Effector memory CD8-positive, alpha-beta T cell (primary cell): ENCODE measurements around the gene REC8.
A peak's percentile ranks its signal among the peaks of the same experiment; 100 is the strongest.

Experiments
- ATAC-seq: fragments of 150-1000 bp; cut with Tn5 transposase; replicated peaks from 2 replicates; pipeline ENCODE4 v1.10.0; 2021; ENCODE audit warnings: mild to moderate bottlenecking, moderate library complexity
- DNase-seq, 3 experiments: peaks; one replicate each; pipeline ENCODE4 v3.0.0; 2021
- H3K27ac Mint-ChIP-seq, 2 donors: one replicate each; pipeline ENCODE4 v1.8.0; 2022; ENCODE audit warnings: mild to moderate bottlenecking in 2 of 2, mixed read lengths in 2 of 2, moderate library complexity in 2 of 2
- H3K27me3 Mint-ChIP-seq, 2 donors: one replicate each; pipeline ENCODE4 v1.8.0; 2022; ENCODE audit warnings: mixed read lengths in 2 of 2
- H3K36me3 Mint-ChIP-seq: one replicate; pipeline ENCODE4 v1.8.0; 2022; ENCODE audit warnings: mild to moderate bottlenecking, moderate library complexity, mixed read lengths; ENCODE audit not compliant: insufficient read depth
- H3K4me1 Mint-ChIP-seq, 2 donors: one replicate each; pipeline ENCODE4 v1.8.0; 2022; ENCODE audit warnings: low read depth in 2 of 2, mixed read lengths in 2 of 2
- H3K4me3 Mint-ChIP-seq, 2 donors: one replicate each; pipeline ENCODE4 v1.8.0; 2022; ENCODE audit warnings: mild to moderate bottlenecking in 2 of 2, mixed read lengths in 2 of 2, moderate library complexity in 2 of 2
- H3K9me3 Mint-ChIP-seq, 2 donors: one replicate each; pipeline ENCODE4 v1.8.0; 2022; ENCODE audit warnings: mixed read lengths in 2 of 2

The REC8 gene

DNA sequence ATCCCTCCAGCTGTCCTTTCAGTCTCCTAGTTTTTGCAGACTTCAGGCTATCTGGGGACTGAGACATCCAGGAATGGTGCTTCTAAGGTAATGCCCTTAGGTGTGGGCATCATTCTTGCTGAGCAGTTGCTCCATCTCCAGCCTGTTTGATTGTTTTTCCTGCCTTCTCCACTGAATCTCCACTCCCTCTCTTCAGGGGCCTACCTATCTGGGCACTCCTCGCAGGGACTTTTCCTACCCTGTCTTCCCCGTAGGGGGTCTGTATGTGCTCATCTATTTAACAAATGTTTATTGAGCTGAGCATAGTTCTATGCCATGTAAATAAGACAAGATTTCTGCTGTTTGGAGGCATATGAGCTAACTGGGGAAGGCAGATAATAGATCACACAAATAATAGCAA lies 38.9 kb upstream of the REC8 start:
- ATAC-seq (no peak), DNase-seq (no peak)
- Mint-ChIP-seq H3K36me3 (peaks cover 18% of the 10 kb centered on the region), H3K4me1 (peaks cover 16 to 25% of the 10 kb centered on the region in 2 donors), H3K9me3 (no peaks in the 10 kb centered on the region), H3K27me3 (no peaks in the 10 kb centered on the region), H3K4me3 (peak overlapping the region in 1 of 2 donors; percentile 38), H3K27ac (peak overlapping the region in 1 of 2 donors; percentile 76)

DNA sequence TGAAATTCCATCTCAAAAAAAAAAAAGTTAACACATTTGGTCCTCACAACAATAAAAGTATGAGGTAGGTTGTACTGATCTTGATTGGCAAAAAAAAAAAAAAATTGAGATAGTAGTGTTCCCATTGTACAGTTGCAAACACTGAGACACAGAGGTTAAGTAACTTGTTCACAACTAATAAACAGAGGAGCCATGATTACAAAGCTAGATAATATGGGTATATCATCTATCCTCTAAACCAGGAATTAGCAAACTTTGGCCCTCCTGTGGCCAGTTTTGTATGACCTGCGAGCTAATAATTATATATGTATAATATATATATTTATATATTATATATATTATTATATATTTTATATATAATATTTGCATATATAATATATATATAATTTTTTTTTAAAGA lies 38.1 kb upstream of the REC8 start:
- Mint-ChIP-seq H3K27ac (peak overlapping the region in 1 of 2 donors; percentile 76), H3K4me1 (peaks cover 16 to 31% of the 10 kb centered on the region in 2 donors), H3K9me3 (no peaks in the 10 kb centered on the region), H3K36me3 (peaks cover 24% of the 10 kb centered on the region), H3K4me3 (no peak overlapping the region), H3K27me3 (no peaks in the 10 kb centered on the region)
- DNase-seq (no peak), ATAC-seq (no peak)

DNA sequence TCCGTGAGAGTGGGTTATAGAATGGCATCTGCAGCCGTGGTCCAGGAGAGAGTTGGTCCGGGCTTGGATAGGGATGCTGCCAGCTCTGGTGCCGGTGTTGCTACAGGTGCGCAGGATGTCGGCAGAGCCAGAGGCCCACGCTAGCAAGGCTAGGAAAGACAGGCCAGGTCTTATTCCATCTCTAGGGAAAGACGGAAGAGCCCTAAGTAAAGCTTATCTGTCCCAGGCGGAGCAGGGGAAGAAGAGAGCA lies 36.4 kb upstream of the REC8 start:
- ATAC-seq (no peak), DNase-seq (no peak)
- Mint-ChIP-seq H3K36me3 (peaks cover 33% of the 10 kb centered on the region), H3K9me3 (no peaks in the 10 kb centered on the region), H3K4me3 (peak overlapping the region; percentile 84 to 96), H3K4me1 (peaks cover 29 to 42% of the 10 kb centered on the region in 2 donors), H3K27me3 (no peaks in the 10 kb centered on the region), H3K27ac (peak overlapping the region; percentile 87 to 88)

DNA sequence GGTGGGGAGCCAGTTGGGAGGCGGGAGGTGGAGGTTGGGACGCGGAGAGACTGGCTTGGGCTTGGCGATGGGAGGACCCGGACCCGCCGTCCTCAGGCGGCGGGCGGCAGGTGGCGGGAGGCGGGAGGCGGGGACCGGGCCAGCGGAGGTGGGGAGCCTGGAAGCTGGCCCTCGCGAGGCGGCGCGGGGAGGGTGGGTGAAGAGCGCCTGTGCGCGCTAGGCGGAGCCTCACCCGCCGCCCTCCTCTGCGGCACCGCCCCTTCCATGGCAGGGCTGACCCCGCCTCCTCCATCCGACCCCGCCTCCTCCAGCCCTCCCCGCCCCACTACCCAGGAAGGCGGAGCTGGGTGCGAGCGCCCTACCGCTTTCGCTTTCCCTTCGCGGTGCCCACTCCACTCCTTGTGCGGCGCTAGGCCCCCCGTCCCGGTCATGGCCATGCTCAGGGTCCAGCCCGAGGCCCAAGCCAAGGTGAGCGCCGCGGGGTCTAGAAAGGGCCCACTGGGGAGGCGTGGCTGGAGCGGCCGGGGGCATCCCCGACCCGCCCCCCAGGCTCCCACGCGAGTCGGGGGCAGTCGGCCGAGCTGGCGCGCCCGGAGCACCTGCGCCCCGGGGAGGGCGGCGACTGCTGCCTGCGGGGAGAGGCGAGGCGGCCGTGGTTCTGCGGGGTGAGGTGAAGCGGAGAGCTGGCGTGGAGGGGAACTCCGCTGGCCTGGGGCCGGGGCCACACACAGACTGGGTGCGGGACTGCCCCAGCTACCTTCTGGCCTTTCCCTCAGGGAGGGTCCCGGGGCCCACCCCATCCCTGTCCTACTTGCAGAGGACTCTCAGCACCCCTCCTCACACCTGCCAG lies 35.8 kb upstream of the REC8 start, which contains the start of gene PSME1:
TSS of gene PSME1 (plus strand) at position 361 of the 850 bp plus-strand sequence. CDS start at position 430, 69 bp downstream.
- Mint-ChIP-seq H3K4me1 (peaks cover 33 to 47% of the 10 kb centered on the region in 2 donors), H3K9me3 (no peaks in the 10 kb centered on the region), H3K36me3 (peaks cover 37% of the 10 kb centered on the region), H3K27me3 (no peaks in the 10 kb centered on the region), H3K4me3 (peak within 1 kb of the TSS; percentile 84 to 96), H3K27ac (peak within 1 kb of the TSS; percentile 87 to 88)
- peak; percentile 93 to 95 (median 94) for DNase-seq
- peak; percentile 94 for ATAC-seq

DNA sequence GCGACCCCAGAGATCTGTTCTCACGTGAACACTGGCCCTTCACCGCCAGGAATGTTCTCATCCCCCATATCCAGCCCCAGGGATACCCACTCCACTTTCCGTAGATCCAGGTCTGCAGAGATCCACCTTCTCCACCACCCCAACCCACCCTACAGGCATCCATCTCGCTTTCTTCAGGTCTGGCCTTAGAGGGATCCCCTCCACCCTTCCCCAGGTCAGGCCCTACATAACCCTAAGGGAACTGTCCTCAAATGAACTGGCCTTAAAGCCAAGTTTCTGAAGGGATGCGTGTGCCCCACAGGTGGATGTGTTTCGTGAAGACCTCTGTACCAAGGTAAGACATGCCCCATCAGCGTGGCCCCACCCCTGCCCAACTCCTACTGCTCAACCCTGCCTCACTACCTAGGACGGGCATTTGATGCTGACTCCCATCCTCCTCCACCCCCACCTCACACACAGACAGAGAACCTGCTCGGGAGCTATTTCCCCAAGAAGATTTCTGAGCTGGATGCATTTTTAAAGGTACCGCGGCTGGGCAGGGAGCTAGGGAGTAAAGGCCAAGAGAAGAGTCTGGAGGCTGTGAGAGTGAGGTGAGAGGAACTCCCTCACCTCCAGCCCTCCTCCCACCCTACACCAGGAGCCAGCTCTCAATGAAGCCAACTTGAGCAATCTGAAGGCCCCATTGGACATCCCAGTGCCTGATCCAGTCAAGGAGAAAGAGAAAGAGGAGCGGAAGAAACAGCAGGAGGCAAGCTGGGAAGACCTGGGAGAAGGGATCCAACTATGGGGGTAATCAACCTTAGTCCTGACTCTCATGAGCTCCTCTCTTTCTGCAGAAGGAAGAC lies 35.0 kb upstream of the REC8 start:
- peak overlapping the region; percentile 84 to 96 for H3K4me3 Mint-ChIP-seq
- H3K27me3 Mint-ChIP-seq: no peaks in the 10 kb centered on the region
- DNase-seq (no peak), ATAC-seq (no peak)
- H3K4me1 Mint-ChIP-seq: peaks cover 34 to 45% of the 10 kb centered on the region in 2 donors
- H3K27ac Mint-ChIP-seq: peak overlapping the region; percentile 87 to 88
- H3K36me3 Mint-ChIP-seq: peaks cover 44% of the 10 kb centered on the region
- no peaks in the 10 kb centered on the region for H3K9me3 Mint-ChIP-seq

DNA sequence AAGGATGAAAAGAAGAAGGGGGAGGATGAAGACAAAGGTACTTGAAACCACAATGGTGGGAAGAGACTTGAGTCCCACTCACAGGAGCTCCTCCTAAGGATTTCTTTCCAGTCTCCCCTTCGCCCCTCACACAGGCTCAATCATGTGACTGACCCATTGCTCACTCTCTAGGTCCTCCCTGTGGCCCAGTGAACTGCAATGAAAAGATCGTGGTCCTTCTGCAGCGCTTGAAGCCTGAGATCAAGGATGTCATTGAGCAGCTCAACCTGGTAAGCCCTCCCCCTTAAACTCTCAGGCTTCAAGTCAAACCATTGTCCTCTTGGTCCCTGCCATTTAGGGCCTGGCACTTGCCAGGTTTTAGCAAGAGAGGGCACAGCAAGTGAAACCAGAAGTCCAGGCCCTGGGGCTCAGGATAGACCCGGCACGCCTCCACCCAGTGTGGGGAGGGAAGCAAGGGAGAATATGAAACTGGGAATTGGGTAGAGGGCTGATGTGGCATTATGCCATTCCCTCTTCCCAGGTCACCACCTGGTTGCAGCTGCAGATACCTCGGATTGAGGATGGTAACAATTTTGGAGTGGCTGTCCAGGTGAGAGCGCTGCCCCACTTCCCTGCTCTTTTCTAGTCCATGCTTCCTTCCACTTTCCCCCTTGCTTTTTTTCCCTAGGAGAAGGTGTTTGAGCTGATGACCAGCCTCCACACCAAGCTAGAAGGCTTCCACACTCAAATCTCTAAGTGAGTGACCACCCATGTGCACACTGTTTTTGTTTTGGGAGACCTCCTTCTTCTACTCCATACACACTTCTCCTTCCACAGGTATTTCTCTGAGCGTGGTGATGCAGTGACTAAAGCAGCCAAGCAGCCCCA lies 34.1 kb upstream of the REC8 start:
- H3K4me1 Mint-ChIP-seq: peaks cover 36 to 44% of the 10 kb centered on the region in 2 donors
- H3K4me3 Mint-ChIP-seq: peak overlapping the region; percentile 84 to 96
- no peaks in the 10 kb centered on the region for H3K27me3 Mint-ChIP-seq
- no peak for DNase-seq
- H3K27ac Mint-ChIP-seq: peak overlapping the region in 1 of 2 donors; percentile 87
- no peaks in the 10 kb centered on the region for H3K9me3 Mint-ChIP-seq
- H3K36me3 Mint-ChIP-seq: peaks cover 45% of the 10 kb centered on the region
- no peak for ATAC-seq

DNA sequence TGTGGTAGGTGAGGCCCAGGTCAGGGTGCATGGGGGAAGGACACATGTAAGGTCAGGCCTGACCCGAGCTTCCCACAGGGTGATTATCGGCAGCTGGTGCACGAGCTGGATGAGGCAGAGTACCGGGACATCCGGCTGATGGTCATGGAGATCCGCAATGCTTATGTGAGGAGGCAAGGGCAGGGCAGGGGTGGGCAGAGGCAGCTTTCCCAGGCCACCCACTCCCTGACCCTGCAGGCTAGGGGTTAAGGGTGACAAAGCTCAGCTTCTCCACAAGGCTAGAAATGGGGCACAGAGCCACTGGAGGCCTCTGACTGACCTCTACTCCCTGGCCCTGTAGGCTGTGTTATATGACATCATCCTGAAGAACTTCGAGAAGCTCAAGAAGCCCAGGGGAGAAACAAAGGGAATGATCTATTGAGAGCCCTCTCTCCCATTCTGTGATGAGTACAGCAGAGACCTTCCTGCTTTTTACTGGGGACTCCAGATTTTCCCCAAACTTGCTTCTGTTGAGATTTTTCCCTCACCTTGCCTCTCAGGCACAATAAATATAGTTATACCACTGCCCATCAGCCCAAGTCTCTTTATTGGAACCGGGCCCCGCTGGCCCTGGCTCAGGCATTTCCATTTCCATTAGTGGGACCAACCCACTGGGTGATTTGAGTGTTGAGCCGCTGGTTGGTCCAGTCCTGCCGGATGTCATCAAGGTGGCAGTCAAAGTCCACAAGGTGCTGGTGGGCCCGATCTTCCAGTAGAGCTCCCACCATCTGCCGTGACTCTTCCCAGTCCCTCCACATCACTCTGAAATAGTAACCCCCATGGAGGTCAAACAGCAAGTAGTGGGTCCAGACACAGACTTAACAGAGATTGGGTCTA lies 33.2 kb upstream of the REC8 start:
- H3K27ac Mint-ChIP-seq: peak overlapping the region in 1 of 2 donors; percentile 69
- H3K36me3 Mint-ChIP-seq: peaks cover 48% of the 10 kb centered on the region
- H3K4me1 Mint-ChIP-seq: peaks cover 36 to 46% of the 10 kb centered on the region in 2 donors
- H3K27me3 Mint-ChIP-seq: no peaks in the 10 kb centered on the region
- DNase-seq (no peak), ATAC-seq (no peak)
- H3K9me3 Mint-ChIP-seq: no peaks in the 10 kb centered on the region
- H3K4me3 Mint-ChIP-seq: peak overlapping the region; percentile 78 to 80

DNA sequence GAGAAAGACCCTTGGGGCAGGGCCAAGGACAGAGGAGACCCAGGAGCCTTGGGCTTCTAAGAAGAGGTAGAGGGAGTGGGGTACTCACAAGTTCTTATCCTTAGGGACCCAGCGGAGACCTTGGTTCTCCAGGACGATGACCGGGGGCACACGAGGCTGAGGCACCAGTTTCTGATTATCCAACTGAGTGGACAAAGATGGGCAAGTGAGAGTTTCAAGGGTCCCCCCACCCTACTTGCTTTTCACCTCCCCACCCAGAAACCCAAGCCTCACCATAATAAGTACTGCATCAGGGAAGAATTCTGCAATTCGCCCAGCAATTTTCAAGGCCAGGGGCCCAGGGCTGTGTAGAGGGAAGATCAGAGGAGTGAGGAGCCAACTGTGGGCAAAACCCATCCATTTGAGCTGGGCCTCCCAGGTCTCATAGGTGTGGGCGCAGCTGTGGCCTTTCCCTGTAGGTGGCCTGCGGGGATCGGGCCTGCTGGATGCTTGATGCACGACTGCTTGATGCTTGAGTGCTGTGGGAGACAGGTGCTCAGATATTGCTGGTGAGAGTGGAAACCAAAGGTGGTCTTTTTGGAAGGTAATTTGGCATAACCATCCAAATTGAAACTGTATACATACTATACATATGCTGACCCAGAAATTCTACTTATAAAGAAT lies 32.5 kb upstream of the REC8 start:
- ATAC-seq: no peak
- no peak for DNase-seq
- Mint-ChIP-seq H3K27me3 (no peaks in the 10 kb centered on the region), H3K27ac (peak overlapping the region in 1 of 2 donors; percentile 69), H3K4me3 (peak overlapping the region; percentile 78 to 80), H3K4me1 (peaks cover 41 to 49% of the 10 kb centered on the region in 2 donors), H3K36me3 (peaks cover 48% of the 10 kb centered on the region), H3K9me3 (no peaks in the 10 kb centered on the region)

DNA sequence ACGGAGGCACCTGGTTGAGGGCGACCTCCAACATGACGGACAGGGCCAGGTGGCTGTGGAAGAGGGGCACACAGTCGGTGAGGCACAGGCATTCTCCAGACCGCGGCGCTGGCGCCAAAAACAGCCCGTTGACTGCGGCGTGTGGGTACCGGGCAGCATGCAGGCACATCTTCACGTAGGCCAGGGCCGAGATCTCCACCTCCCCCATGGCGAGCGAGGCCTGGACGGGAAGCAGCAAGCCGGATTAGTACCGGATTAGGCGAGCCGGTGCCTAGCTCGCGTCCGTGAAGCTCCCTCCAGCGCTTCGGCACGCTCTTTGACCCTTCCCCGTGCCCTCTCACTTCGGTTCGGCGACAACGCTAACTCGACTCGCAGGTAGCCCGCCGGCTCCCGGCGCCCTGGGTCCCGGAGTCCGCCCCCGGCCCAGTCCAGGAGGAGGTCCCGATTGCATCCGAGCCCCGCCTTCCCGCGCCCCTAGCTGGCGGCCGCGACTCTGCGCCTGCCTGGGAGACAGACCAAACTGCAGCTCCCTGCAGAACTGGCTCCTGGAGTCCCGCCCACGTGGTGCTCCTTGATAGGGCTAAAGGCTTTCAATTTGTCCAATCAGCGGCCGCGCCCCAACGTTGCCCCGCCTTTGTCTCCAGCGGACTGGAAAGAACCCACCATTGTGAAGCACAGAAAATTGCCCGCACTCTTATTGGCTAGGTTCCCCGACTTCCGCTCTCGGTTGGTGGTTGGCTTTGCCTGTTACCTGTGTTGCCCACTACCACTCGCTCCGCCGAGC lies 30.6 kb upstream of the REC8 start, which contains the start of gene EMC9:
TSS of gene EMC9 (minus strand) at position 495 of the 784 bp plus-strand sequence. CDS start at position 208, 287 bp downstream.
- Mint-ChIP-seq H3K36me3 (peaks cover 52% of the 10 kb centered on the region), H3K4me1 (peaks cover 47 to 53% of the 10 kb centered on the region in 2 donors), H3K27me3 (no peaks in the 10 kb centered on the region), H3K4me3 (peak within 1 kb of the TSS; percentile 78 to 80), H3K9me3 (no peaks in the 10 kb centered on the region), H3K27ac (peak within 1 kb of the TSS; percentile 73 to 81)
- ATAC-seq (peak; percentile 86), DNase-seq (peak; percentile 98 to 99 (median 99))

DNA sequence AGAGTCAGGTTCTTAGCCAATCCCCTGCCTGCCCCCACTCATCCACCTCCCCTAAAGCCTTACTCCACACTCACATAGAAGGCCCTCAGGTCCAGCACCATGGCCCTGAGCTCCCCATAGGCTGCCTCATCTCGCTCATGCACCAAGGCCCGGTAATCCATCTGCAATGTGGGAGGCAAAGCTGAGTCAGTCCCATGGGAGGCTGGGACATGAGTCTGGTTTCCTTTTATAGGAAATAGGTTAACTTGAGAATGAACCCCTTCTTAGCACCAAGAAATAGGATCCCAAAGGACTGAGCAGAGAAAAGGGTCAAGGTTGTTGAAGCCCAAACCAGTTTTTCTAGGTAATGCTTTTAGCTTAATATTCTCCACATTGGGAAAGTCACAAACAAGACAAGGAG lies 28.4 kb upstream of the REC8 start:
- ATAC-seq (no peak), DNase-seq (no peak)
- Mint-ChIP-seq H3K27ac (no peak overlapping the region), H3K4me3 (peak overlapping the region in 1 of 2 donors; percentile 10), H3K27me3 (no peaks in the 10 kb centered on the region), H3K36me3 (peaks cover 34% of the 10 kb centered on the region), H3K4me1 (peaks cover 45 to 47% of the 10 kb centered on the region in 2 donors), H3K9me3 (no peaks in the 10 kb centered on the region)

DNA sequence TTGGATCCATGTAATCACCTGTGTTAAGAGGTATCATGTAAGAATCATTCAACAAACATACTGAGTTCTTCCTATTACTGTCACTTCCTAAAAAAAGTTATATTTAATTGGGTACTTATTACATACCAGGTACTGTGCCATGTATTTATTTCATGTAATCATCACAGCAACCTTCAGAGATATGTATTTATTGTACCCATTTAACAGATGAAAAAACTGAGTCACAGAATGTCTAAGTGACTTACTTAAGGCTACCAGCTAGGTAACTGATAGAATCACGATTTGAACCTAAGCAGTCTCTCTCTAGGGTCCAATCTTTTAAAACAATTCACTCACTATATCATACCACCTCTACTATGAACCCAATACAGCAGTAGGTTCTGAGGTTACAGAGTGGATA lies 27.4 kb upstream of the REC8 start:
- no peak for ATAC-seq
- peak overlapping the region in 1 of 2 donors; percentile 46 for H3K27ac Mint-ChIP-seq
- no peaks in the 10 kb centered on the region for H3K9me3 Mint-ChIP-seq
- H3K4me1 Mint-ChIP-seq: peaks cover 42 to 48% of the 10 kb centered on the region in 2 donors
- no peaks in the 10 kb centered on the region for H3K27me3 Mint-ChIP-seq
- H3K36me3 Mint-ChIP-seq: peaks cover 31% of the 10 kb centered on the region
- H3K4me3 Mint-ChIP-seq: no peak overlapping the region
- DNase-seq: no peak
